ENCODE results near the gene PGAP1.

DNA sequence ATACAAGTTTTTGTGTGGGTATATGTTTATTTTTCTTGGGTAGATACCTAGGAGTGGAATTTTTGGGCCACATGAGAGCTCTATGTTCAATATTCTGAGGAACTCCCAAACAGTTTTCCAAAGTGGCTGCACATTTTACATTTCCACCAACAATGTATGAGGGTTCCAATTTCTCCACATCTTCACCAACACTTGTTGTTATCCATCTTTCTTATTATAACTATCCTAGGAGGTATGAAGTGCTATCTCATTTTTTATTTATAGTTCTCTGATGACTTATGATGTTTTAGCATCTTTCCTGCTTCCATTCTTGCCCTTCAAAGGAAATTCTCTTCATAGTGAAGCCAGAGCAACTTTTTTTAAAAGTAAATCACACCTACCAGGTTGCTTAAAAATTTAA lies 8.7 kb downstream of the PGAP1 start:
- TF ChIP-seq POLR2AphosphoS5 (IDR thresholded peaks at IDR 0.05) (no peak), CTCF (IDR thresholded peaks at IDR 0.05) (no peak), POLR2A (IDR thresholded peaks at IDR 0.05) (no peak), EP300 (IDR thresholded peaks at IDR 0.05; ENCODE audit: low read depth) (no peak)
